HG03342 (cell line): ENCODE data around the gene TRIM36.

Experiments used
- ATAC-seq: cut with Tn5 transposase; IDR thresholded peaks from one replicate; pipeline ENCODE4 v1.9.1; 2021; ENCODE audit warnings: mild to moderate bottlenecking, moderate library complexity; ENCODE audit not compliant: unreplicated experiment

TRIM36 gene

DNA sequence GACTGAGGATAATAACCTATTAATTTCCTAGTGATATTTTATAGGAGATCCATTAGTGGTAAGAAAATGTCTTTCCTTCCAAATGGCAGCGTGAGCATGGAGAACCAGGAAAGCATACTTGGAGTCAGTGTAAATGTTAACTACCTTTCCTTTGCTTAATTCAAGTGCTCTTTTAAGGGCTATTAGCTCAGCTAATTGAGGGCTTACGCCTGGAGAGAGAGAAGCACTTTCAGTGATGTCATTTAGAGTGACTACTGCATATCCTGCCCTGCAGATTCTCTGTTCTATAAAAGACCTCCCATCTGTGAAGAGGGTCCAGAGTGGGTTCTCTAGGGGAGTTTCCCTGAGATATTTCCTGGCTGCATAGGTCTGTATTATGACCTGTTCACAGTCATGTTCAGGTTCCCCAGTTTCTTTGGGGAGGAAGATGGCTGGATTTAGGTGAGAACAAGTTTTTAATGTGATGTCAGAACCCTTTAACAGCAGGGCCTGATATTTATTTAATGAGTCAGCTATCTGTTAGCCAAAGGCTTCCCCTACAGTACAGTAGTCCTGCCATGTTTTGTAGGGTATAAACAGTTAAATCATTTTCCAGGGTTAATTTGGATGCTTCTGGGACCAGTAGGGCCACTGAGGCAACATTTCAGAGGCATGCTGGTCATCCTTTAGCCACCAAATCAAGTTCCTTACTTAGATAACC lies 89.6 kb downstream of the TRIM36 start:
- no peak for ATAC-seq
